Activated gamma-delta T cell treated with anti-CD3 and anti-CD28 coated beads, Interleukin-2, amount 50 U/mL, for 16 hours (primary cell): Measurements from ENCODE around the gene NECTIN4.
"Not testable (repeated sequence)": the region's sequence is repeated elsewhere in the genome, so short reads cannot be mapped to it uniquely, and the experiment has no call there.

Experiments used
- DNase-seq: peaks from one replicate; pipeline ENCODE4 v3.0.0-alpha.2; 2020; ENCODE audit warnings: low read depth

The NECTIN4 gene

DNA sequence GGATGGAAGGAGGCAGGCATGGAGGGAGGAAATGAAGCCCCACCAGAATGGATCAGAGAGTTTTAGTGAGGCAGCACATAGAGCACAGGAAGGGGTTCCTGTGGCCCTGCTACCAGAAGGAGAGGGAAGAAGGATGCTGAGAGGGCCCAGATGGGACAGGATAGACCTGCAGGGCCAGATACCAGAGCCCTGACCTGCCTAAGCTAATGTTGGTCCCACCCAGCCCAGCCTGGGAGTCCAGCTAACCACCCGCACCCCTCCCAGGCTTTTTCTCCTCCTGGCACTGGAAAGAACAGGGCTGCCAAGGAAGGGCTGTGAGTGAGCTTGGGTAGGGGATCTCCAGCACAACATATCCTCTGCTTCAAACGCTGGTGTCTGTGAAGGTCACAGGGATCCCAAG lies 6.9 kb downstream of the NECTIN4 start:
- DNase-seq = no peak

DNA sequence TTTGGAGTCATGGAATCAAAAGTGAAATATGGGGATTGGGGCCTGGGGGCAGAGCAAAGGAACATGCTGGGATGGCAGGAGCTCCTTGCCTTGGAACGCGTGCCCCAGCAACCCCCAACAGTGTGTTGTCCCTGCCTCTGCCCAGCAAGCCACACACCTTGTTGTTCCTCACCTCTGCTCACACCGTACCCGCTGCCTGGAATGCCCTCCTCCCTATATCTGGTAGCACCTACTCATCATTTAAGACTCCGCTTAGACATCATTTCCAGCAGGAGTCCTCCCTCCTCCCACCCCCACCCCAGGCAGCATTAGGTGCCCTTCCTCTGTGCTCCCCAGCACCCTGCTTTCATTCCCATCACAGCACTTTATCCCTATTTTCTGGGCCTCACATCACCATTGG lies 7.8 kb downstream of the NECTIN4 start:
- DNase-seq = no peak

DNA sequence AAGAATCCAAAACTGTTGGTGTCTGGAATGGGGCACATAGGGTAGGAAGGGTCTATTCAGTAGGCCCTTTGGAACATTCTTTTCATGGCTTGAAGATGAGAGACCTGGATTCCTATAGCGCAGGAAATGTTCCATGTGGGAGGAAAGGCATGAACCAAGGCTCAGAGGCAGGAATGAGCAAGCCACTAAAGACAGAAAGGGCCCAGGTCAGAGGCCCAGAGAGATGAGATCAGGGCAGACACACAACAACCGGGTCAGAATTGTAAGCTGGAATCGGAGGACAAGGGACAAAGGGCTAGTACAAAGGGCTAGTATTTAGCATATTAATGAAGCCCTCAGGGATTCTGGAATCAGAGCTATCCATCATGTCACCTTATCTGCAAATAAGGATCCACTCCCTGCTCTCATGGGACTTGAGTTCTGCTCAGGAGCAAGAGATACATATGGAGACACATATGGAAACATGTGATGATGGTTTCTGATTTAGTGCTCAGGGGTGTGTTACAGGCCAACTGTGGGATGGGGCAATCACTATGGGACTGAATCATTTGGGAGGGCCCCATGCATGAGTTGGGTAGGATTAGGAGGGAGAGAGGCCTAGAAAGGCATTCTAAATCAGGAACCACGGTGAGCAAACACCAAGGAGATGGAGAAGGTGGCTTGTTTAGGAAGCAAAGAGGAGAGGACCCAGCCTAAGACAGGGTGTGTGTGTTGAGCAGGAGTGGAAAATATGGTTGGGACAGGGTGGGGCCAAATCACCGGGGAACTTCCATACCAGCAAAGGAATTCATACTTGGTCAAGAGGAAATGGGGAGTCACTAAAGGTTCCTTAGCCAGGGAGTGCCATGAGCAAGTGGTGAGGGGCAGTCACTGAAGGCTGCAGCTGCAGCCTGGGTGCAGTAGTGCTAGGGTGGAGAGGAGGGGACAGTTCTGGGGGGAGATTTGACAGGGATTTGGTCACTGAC lies 8.6 kb downstream of the NECTIN4 start:
- DNase-seq = no peak

DNA sequence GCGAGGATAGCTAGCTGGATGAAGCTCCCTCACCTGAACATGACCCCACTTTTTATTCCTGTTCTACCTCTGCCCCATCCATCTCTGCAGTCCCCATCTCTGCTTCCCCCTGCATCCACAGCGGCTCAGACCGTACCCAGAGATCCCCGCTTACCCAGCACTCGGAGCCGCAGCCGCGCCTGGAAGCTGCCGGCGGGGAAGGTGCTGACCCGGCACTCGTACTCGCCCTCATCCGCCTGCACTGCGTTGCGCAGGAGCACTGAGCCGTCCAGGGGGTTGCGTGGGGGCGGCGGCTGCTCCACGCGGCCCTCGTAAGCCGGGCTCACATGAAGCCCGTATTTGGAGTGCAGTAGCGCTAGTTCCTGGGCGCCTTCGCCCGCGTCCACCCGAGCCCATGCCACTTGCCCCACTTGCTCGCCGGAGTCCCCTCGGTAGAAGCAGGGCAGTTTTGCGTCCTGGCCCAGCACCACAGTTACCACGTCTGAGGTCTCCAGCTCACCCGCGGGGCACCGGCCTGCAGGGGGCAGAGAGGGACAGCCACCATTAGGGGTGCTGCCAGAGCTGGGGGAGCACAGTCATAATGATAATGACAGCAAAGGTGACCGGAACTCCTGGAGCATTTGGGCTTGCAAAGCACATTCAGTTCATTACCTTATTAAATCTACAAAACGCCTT lies 9.8 kb downstream of the NECTIN4 start:
- no peak for DNase-seq

DNA sequence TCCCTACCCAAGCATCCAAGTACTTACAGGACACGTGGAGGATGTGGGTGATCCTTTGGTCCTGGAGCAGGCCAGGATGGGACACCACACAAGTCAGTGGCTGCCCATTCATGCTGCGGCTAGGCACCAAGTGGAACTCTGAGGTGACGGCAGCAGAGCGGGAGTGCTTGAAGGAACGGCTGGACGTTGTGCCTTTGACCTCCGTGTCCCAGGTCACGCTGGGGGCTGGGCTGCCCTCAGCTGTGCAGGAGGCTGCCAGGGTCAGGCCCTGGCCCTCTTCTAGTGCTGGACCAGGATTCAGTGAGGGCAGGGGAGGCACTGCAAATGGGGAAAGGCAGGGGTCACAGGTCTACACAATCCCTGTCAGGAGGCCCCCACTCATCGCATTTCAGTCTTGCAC lies 11.9 kb downstream of the NECTIN4 start:
- no peak for DNase-seq

DNA sequence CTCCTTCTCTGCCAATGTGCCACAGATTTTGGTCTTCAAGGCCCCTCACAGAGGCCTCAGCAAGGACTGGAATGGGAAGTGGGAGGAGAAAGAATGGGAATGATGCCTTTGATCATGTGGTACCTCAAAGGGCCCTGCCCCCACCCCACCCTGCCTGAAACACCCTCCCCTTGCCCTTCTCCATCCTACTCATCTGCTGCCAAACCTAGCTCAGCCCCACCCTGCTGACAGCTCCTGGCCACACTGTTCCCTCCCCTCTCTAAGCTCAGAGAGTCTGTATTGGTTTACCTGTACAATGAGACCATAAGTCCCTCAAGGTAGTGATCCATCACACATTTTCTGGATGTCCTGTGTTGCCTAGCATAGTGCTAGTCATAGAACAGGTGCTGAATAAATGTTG lies 12.9 kb downstream of the NECTIN4 start:
- no peak for DNase-seq

DNA sequence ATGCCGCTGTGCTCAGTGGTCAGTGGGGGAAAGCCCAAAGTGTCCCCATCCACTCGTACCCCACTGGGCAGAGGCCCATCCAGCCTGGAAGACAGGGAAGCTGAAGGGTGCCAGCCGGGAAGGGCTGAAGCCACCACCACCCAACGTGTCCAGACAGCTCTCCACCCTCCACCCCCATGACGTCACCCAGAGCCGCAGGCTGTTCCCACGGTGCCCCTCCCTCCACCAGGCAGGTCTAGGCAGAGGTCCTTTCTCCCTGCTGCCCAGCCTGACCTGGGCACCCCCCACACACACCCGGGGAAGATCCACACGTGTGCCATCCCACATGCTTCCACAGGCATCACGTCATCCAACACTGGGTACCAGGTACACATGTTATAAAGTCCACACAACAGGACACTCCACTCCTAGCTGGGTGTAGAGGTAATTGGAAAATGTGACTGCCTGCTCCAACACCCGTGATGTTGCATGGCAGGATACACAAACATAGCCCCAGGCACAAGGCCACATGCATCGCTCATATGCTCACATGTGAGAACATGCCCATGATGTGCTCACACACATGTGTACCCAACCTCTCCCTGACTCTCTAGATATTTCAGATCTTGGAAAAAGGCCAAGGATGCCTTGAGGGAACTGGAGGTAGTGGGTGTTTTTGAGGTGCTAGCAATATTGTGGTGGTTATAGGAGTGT lies 14.5 kb downstream of the NECTIN4 start:
- DNase-seq = no peak

DNA sequence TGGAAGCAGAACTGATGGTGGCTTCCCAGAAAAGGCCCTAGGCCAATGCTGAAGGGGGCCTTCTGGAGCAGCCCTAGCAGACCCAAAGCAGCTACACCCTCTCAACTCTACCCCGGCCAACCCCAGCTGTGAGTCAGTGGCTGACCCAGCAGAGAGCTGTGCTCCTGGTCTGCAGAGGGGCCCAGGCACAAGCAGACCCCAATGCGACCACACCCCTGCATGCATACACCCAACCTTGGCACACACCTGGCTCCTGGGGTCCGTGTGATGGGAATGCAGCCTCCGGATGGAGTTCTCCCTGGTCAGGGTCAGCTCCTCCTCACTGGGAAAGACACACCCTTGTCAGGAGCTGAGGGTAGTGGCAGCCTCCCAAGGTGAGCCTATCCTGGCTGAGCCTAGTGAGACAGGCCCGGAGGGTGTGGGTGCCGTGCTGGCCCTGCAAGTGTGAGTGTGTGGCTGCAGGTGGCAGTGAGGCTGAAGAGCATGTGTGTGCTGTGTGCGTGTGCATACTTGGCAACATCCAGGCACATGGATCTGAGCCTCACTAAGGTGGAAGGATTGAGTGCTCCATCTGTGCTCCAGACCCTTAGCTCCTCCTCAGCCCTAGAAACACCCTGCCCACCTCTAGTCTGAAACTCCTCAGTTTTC lies 15.8 kb downstream of the NECTIN4 start:
- DNase-seq = no peak

DNA sequence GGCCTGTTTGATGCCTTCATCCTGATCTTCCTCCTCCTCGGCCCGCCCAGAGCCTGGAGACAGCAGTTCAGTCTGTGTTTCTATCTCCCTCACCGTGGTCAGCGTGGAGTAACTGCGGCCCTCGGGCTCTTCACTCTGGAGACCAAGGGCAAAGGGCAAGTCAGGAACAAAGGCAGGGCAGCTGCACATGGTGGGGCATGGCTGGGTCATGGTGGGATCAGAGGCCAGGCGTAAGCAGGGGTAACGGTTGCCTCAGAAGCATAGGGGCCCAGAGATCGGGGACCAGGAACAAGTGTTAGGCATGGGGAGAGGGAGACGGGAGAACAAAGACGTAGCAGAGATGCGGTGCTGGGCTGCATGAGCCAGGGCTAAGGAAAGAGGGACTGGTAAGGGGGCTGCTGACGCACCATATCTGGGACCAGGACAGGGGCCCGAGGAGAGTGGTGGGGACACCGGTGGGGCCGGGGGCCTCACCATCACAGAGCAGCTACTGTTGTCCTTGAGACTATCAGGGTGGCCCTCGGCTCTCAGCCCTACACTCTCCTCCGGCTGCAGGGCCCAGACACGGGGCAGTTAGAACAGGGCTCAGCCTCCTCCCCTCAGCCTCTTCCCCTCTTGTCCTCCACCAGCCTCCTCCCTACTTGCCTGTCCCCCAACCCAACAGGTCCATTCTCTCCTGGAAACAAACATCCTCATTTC lies 16.5 kb downstream of the NECTIN4 start:
- DNase-seq = no peak

DNA sequence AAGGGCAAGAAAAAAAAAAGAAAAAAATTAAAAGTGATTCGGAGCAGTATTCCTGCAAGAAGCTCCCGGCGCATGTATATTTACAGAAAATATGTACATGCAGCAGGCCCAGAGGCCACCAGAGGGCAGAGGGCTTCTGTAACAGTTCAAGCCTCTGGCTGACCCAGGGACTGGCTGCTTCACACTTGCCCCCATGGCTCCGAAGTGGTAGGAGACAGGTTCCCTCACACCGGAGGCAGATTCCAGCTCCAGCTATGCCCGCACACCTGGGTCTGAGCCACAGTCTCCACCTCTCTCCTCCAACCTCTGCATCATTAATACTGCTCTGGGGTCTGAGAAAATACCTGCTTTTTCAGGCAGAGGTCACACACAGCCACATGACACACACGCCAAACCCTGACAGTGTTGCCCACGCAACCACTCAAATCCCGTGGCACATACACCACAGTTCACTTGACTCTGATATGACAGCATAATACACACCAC lies 17.4 kb downstream of the NECTIN4 start:
- DNase-seq = peak; percentile 17

DNA sequence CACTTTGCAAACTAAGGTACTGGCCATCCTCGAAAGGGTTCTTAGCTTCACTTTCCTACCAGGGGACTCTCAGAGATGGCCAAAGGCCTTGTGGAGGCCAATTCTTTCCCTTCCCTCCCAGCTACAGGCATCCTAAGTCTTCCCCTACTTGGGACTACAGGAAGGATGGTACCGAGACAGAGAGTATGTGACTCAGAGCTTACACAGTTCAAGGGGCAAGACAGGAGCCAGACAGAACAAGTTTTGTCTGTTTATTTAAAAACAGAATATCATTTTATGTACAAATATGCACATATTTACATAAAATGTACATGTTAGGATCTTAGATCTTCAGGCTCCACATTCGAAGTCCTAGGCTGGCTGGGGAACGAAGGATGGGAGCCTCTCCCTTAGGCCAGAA lies 18.6 kb downstream of the NECTIN4 start:
- no peak for DNase-seq

DNA sequence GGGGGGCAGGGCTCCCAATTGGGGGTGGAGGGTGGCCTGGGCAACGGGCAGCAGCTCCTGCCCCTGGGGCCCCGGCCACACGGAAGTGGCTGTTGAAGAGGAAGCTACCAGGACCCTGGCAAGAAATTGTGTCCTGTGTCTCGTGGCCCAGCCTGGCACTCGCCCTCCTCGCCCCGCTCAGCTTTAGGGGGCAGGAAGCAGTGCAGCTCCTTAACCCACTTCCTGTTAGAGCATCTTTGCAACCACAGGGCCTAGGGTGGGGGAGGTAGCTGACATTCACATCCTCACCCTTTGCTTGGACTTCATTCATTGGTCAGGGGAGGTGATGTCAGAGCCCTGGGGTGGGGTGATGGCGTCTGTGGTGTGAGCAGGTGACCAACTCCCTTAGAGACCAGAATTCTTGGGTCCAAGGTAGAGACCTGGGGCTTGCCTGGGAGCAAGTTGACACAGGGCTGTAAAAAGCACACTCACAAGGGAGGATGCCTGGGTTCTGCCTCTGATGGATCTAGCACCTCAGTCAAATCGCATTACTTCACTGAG lies 19.6 kb downstream of the NECTIN4 start, which contains the start of gene ARHGAP30:
Gene ARHGAP30, minus strand, starts transcription at position 161 of the 540 bp plus-strand sequence. CDS start 267 bp downstream, outside the sequence.
- peak; percentile 76 for DNase-seq

DNA sequence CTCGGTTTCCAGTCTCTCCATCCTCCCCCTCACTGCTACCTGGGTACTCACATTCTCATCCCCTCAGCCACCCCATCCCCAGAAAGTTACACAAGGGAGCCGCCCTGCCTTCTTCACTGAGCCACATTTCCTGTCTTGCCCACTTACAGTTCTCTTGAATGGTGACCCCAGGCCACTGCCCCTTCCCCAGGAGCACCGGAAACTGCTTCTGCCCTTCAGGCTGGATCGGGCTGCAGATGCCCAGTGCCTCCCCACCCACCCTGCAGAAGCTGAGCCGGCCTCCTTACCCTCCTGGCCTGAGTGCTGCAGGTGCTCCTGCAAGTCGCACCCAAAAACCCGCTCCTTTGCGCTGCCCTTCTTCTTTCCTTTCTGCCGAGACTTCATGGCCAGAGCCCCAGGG lies 20.1 kb downstream of the NECTIN4 start:
- no peak for DNase-seq

DNA sequence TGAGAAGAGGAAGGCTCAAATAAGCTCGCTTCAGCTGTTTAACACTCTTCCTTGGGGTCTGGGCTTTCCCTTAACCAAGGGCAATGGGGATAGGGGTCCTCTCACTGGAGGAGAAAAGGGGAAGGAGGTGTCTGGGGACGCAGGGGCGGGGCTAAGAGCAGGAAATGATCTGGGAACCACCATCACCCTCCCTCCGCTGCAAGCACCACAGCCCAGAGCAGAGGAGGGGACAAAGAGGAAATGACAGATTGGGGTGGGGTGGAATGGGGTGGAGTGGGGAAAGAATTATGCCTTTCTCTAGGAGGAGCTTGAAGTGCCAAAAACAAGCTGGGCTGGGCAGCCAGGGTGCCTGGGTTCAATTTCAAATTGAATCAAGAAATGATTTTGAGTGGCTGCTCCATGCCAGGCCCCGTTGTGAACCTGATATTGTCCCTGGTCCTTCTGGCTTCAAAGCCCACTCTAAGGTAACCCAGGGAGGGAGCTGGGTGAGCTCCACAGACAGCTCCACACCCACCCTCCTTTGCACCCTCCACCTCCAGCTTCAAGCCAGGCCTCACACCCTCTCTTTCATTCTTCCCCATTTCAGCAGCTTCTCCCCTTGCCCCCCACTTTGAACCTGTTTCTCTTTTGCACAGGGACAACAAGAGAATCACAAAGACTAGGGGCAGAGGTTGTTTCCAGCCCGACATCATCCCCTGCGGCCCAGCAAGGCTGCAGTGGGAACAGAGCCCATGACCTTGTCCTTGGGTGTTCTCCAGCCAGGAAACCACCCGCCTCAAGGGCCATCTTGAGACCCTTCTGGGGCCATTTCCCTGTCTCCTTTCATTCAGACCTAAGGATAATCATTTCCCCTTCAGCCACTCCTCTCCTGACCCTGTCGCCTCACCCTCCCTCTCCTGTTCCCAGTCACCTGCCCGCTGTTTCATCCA lies 20.8 kb downstream of the NECTIN4 start:
- peak; percentile 61 for DNase-seq

DNA sequence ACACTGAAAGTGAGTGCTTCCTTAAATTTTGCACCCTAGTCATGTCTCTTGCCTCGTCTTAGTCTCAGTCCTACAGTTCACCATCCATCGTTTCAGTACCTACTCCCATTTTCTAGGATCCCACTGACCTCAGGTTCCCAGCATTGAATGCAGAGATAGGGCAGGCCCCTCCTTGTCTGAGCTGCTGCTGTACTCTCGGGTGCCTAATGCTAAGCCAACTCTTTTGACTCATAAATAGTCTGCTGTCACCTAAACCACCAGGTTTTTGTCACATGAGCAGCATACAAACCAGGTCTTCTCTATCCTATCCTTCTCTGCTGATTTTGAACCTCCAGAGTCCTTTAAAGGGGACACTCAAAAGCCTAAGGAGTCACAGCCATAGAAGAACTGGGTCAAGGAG lies 22.7 kb downstream of the NECTIN4 start:
- DNase-seq = no peak

DNA sequence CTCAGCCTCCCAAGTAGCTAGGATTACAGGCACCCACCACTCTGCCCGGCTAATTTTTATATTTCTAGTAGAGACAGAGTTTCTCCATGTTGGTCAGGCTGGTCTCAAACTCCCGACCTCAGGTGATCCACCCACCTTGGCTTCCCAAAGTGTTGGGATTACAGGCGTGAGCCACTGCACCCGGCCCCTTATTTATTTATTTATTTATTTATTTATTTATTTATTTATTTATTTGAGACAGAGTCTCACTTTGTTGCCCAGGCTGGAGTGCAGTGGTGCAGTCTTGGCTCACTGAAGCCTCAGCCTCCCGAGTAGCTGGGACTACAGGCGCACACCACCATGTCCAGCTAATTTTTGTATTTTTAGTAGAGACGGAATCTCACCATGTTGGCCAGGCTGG lies 23.7 kb downstream of the NECTIN4 start:
- DNase-seq = not testable (repeated sequence)

DNA sequence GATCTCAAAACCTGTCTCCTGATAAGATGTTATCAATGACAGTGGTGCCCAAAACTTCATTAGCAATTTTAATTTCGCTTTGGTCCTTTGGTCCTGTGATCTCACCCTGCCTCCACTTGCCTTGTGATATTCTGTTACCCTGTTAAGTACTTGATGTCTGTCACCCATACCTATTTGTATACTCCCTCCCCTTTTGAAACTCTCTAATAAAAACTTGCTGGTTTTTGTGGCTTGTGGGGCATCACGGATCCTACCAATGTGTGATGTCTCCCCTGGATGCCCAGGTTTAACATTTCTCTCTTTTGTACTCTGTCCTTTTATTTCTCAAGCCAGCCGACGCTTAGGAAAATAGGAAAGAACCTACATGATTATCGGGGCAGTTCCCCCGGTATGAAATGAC lies 25.4 kb downstream of the NECTIN4 start:
- DNase-seq = not testable (repeated sequence)

DNA sequence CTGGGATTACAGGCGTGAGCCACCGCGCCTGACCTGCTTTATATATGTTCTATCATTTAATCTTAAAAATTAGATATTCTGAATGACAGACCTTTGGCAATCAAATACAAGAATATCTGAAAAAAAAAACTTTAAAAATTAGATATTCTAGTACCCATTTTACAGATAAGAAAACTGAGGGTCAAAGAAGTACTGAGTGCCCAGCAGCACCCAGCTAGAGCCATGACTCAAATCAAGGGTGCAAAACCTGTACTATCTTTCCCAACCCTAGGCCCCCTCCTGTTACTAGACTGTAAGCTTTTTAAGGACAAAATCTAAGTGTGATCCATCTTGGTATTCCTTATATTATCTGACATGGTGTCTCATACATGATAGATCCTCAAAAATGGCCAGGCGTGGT lies 27.9 kb downstream of the NECTIN4 start:
- DNase-seq = no peak

DNA sequence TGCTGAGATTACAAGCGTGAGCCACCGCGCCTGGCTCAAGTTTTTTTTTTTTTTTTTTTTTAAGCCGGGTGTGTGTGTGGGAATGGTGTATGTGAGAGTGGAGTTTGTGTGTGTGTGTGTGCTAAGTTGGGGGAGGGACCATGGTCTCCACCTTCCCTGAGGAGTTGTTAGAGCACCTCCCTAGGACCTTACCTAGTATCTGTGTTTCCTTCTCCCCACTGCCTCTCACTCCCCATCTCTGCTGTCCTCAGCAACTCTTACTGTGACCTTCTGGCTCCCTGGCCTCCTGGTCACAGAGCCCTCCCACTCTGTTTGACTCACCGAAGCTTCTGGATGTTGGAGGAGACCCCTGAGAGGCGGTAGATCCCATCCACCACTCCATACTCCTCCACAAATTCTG lies 30.1 kb downstream of the NECTIN4 start:
- no peak for DNase-seq

DNA sequence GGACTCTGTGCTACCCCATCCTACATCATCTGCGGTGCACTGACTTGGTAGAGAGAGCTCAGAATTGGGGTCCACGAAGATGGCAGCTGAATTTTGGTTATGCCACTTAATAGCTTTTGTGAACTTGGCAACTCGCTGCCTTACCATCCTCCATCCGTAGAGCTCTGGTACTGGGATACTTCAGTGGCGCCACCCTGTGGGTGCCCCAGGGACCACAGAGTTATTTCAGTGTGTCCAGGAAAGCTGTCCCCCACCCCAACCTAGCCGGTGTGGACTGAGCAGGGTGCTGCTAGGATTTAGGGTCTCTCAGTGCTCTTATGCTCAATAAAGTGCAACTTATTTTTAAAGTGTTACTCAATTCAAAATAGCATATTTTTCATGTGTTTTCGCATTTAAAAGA lies 34.6 kb downstream of the NECTIN4 start:
- DNase-seq = no peak
